ENCODE data around the gene CPLX3.

Gene CPLX3

DNA sequence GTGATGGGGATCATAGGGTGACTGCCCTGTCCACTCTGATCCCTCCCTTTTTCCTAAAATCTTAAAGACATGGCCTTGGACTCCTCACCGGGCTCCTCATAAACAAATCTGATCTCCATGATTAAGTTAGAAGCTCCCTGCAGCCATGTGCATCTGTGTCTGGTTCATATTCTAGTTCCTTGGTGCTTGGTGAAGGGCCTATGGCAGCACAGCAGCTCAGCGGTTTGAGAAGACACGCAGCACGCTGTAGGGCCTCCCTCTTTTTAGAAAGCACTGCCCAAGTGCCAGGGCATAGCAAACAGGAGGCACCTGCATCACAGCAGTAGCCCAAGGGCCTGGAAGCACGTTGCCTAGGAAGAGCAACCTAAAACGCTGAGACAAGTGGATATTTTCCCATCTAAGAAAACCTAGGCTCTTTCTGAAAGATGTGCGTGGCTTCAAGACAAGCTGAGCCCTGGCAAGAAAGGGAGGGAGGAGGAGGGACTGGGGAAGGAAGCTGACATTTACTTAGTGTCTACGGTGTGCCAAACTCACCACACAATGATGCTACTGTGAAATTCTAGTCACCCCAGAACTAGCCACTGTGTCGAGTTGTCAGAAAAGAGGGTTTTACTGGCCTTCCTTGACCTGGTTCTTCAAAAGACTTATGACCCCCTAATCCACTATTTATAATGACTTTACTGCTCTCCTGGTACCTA is 31.4 kb downstream of the CPLX3 start:
- no peak overlapping the region for H3K27ac ChIP-seq (ENCODE audit: low read depth, low read length)
- H3K27me3 ChIP-seq (ENCODE audit: control insufficient read depth in 1 of 2, insufficient read depth in 2 of 2, low read length in 2 of 2), result no peaks in the 10 kb centered on the region

DNA sequence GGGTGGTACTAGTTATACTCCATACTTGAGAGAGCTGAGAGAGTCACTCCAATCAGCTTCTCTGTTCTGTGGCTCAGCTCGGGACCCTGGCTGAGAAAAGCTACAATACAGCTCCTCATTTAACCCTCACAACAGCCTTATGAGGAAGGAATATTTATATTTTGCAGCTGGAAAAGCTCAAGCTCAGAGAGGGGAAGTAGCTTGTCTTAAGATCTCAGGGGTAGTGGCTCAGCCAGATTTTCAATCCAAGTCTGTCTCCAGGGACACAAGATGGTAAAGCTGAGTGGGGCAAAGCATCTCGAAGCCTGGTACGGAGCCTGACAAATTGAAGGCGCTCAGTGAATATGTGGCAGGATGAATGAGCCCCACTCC is 31.9 kb downstream of the CPLX3 start:
- Histone ChIP-seq H3K27ac (ENCODE audit: low read depth, low read length) (no peak overlapping the region), H3K27me3 (ENCODE audit: control insufficient read depth in 1 of 2, insufficient read depth in 2 of 2, low read length in 2 of 2) (no peaks in the 10 kb centered on the region), H3K4me3 (ENCODE audit: low read depth in 1 of 2, low read length in 2 of 2) (no peak overlapping the region)

More for the DNA sequence above, 31.4 kb downstream of the CPLX3 start:
- no peak overlapping the region for H3K9ac ChIP-seq (ENCODE audit: low read length)
- H3K4me3 ChIP-seq (ENCODE audit: low read depth in 1 of 2, low read length in 2 of 2), result no peak overlapping the region
- H3K9me3 ChIP-seq (ENCODE audit: low read length), result no peaks in the 10 kb centered on the region
- H3K4me1 ChIP-seq (ENCODE audit: insufficient read depth, low read length), result peaks cover 16% of the 10 kb centered on the region
- H3K36me3 ChIP-seq (ENCODE audit: insufficient read depth, low read length), result peaks cover 15% of the 10 kb centered on the region

DNA sequence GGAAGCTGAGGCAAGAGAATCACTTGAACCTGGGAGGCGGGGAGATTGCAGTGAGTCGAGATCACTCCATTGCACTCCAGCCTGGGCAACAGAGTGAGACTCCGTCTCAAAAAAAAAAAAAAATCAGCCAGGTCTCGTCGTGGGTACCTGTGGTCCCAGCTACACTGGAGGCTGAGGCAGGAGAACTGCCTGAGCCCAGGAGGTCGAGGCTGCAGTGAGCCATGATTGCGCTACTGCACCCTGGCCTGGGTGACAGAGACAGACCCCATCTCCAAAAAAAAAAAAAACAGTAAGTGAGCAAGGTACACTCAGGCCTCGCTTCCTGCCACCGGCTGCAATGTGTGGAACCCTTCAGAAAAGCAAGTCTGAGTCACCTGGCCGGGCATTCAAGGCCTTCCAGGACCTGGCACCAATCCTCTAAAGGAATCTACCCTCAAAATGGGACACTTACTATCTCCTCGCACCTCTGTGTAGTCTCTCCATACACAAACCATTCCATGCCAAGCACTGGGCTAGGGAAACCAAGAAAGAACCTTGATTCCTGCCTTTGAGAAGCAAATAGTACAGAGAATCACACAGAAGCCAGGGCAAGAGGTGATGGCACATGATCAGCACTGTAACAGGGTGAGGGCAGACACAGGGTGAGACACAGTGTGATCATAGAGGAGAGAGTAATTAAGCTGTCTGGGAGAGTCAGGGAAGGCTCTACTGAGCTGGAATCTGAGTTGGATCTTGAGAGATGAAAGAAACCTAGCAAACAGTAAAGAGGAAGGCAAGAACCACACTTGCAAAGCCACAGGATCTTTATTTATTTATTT is 37.0 kb downstream of the CPLX3 start:
- no peaks in the 10 kb centered on the region for H3K9me3 ChIP-seq (ENCODE audit: low read length)
- H3K36me3 ChIP-seq (ENCODE audit: insufficient read depth, low read length), result peaks cover 8% of the 10 kb centered on the region
- no peak overlapping the region for H3K27ac ChIP-seq (ENCODE audit: low read depth, low read length)
- H3K9ac ChIP-seq (ENCODE audit: low read length), result no peak overlapping the region
- no peaks in the 10 kb centered on the region for H3K27me3 ChIP-seq (ENCODE audit: control insufficient read depth in 1 of 2, insufficient read depth in 2 of 2, low read length in 2 of 2)
- no peak overlapping the region for H3K4me3 ChIP-seq (ENCODE audit: low read depth in 1 of 2, low read length in 2 of 2)
- peaks cover 5% of the 10 kb centered on the region for H3K4me1 ChIP-seq (ENCODE audit: insufficient read depth, low read length)

More for the DNA sequence above, 31.9 kb downstream of the CPLX3 start:
- Histone ChIP-seq H3K36me3 (ENCODE audit: insufficient read depth, low read length) (peaks cover 10% of the 10 kb centered on the region), H3K4me1 (ENCODE audit: insufficient read depth, low read length) (peaks cover 16% of the 10 kb centered on the region), H3K9me3 (ENCODE audit: low read length) (no peaks in the 10 kb centered on the region), H3K9ac (ENCODE audit: low read length) (no peak overlapping the region)

DNA sequence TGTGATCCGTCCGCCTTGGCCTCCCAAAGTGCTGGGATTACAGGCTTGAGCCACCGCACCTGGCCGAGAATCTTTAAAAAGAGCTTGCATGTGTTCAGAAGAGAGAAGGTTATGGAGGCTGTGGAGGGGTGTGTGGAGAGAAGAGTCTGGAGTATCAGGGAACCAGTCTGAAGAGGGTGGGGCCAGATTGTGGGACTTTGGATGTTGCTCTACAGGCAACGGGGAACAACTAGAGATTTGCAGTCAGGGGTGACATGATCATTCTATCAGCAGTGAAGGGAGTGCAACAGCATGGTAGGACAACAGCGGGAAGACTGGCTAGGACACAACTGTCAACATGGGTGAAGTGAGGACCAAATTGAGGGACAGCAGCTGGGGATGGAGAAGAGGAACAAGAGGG is 37.9 kb downstream of the CPLX3 start:
- Histone ChIP-seq H3K4me1 (ENCODE audit: insufficient read depth, low read length) (peaks cover 9% of the 10 kb centered on the region), H3K4me3 (ENCODE audit: low read depth in 1 of 2, low read length in 2 of 2) (no peak overlapping the region), H3K9ac (ENCODE audit: low read length) (no peak overlapping the region), H3K27ac (ENCODE audit: low read depth, low read length) (no peak overlapping the region), H3K9me3 (ENCODE audit: low read length) (no peaks in the 10 kb centered on the region), H3K36me3 (ENCODE audit: insufficient read depth, low read length) (peaks cover 8% of the 10 kb centered on the region), H3K27me3 (ENCODE audit: control insufficient read depth in 1 of 2, insufficient read depth in 2 of 2, low read length in 2 of 2) (no peaks in the 10 kb centered on the region)

DNA sequence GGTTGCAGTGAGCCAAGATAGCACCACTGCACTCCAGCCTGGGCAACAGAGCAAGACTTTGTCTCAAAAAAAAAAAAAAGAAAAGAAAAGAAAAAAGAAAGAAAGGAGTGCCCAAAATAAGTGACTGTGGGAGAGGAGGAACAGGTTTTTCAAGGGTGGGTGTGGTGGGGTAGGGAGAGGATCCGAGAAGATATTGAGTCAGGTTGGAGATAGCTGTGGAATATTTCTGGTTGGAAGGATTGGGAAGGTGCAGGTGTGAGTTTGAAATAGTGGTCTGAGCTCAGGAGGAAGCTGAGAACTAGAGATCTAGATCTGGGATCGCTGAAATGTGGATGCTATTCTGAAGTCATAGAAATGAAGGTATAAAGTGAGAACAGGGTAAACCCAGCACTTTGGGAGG is 38.9 kb downstream of the CPLX3 start:
- Histone ChIP-seq H3K27me3 (ENCODE audit: control insufficient read depth in 1 of 2, insufficient read depth in 2 of 2, low read length in 2 of 2) (no peaks in the 10 kb centered on the region), H3K4me3 (ENCODE audit: low read depth in 1 of 2, low read length in 2 of 2) (no peak overlapping the region), H3K4me1 (ENCODE audit: insufficient read depth, low read length) (peaks cover 19% of the 10 kb centered on the region), H3K9ac (ENCODE audit: low read length) (no peak overlapping the region), H3K9me3 (ENCODE audit: low read length) (no peaks in the 10 kb centered on the region), H3K27ac (ENCODE audit: low read depth, low read length) (no peak overlapping the region), H3K36me3 (ENCODE audit: insufficient read depth, low read length) (peaks cover 8% of the 10 kb centered on the region)

DNA sequence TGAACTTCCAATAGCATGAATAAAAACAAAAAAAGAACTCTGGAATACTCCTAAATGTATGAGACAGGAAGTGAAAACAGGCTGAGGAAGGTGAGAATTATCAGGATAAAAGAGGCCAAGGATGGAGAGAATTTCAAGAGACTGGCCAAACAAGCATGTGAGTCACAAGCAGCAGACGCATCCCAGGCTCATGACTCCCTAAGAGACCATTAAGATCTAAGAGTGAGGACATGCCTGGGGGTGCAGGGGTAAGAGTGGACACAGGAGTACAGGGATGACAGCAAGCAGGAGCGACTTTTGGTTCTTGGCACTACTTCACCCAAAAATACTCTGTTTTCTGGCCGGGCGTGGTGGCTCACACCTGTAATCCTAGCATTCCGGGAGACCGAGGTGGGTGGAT is 39.7 kb downstream of the CPLX3 start:
- H3K9ac ChIP-seq (ENCODE audit: low read length), result no peak overlapping the region

DNA sequence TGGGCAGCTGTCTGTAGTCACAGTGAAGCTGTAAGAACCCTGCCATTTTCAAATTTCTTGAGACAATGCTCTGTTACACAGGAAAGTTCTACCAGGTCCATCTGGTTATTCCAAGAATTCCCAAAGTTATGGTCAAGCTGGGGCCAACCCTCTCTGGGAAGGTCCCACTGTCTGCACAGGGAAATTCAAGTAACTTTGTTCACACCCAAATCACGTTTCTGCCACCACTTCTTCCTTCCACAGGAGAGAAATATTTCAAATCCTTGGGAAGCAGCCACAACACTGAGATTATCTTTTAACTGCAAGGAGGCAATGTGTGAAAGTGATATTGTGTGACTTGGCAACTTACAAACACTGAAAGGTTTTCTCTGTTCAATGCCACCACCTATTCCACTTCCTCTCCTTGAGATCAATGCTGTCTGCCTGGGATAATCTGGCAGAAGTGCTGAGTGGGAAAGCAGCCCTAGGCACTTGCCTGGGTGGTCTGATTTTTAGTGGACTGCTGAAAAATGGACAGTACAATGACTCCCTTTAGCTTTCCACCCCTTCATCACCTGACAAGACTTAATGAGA is 41.1 kb downstream of the CPLX3 start:
- no peak overlapping the region for H3K4me3 ChIP-seq (ENCODE audit: low read depth in 1 of 2, low read length in 2 of 2)
- peaks cover 32% of the 10 kb centered on the region for H3K4me1 ChIP-seq (ENCODE audit: insufficient read depth, low read length)

More for the DNA sequence above, 39.7 kb downstream of the CPLX3 start:
- Histone ChIP-seq H3K9me3 (ENCODE audit: low read length) (no peaks in the 10 kb centered on the region), H3K4me1 (ENCODE audit: insufficient read depth, low read length) (peaks cover 27% of the 10 kb centered on the region), H3K4me3 (ENCODE audit: low read depth in 1 of 2, low read length in 2 of 2) (no peak overlapping the region), H3K36me3 (ENCODE audit: insufficient read depth, low read length) (peaks cover 8% of the 10 kb centered on the region), H3K27ac (ENCODE audit: low read depth, low read length) (no peak overlapping the region), H3K27me3 (ENCODE audit: control insufficient read depth in 1 of 2, insufficient read depth in 2 of 2, low read length in 2 of 2) (no peaks in the 10 kb centered on the region)

DNA sequence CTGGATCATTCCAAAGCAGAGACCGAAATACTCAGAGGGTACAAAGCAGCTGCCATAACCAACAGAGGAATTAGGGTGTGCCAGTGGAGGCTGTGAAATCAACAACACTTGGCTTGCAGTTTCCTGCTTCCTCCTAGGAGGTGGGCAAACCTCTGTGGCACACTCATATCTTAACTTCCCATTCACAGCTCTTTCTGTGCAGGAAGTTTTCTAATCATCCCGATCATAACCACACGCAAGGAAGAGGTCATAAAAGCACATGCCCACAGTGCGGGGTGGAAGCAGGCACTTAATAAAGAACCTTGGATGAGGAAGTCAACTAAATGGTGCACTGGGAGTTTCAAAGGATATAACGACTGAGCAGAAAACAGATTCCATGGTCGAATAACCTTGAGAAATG is 41.6 kb downstream of the CPLX3 start:
- peaks cover 8% of the 10 kb centered on the region for H3K36me3 ChIP-seq (ENCODE audit: insufficient read depth, low read length)
- no peaks in the 10 kb centered on the region for H3K9me3 ChIP-seq (ENCODE audit: low read length)
- no peak overlapping the region for H3K27ac ChIP-seq (ENCODE audit: low read depth, low read length)
- no peak overlapping the region for H3K4me3 ChIP-seq (ENCODE audit: low read depth in 1 of 2, low read length in 2 of 2)
- no peaks in the 10 kb centered on the region for H3K27me3 ChIP-seq (ENCODE audit: control insufficient read depth in 1 of 2, insufficient read depth in 2 of 2, low read length in 2 of 2)
- no peak overlapping the region for H3K9ac ChIP-seq (ENCODE audit: low read length)
- peaks cover 33% of the 10 kb centered on the region for H3K4me1 ChIP-seq (ENCODE audit: insufficient read depth, low read length)

More for the DNA sequence above, 41.1 kb downstream of the CPLX3 start:
- Histone ChIP-seq H3K27ac (ENCODE audit: low read depth, low read length) (no peak overlapping the region), H3K36me3 (ENCODE audit: insufficient read depth, low read length) (peaks cover 8% of the 10 kb centered on the region), H3K27me3 (ENCODE audit: control insufficient read depth in 1 of 2, insufficient read depth in 2 of 2, low read length in 2 of 2) (no peaks in the 10 kb centered on the region), H3K9ac (ENCODE audit: low read length) (no peak overlapping the region), H3K9me3 (ENCODE audit: low read length) (no peaks in the 10 kb centered on the region)

DNA sequence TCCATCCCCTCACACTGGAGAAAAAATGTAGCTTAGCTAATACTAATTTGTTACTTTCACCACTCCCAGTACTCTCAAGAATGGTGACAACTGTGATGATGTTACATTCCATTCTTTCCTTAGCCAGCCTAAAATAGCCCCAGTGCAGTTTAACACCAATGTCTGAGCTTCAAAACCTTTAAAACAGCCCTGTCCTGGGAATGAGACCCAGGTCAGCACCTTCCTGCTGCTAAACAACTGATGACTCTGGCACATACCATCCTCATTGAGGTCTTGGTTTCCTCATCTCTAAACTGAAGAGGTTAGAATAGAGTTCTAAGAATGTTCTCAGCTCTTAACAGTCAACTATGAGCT is 42.9 kb downstream of the CPLX3 start:
- Histone ChIP-seq H3K4me3 (ENCODE audit: low read depth in 1 of 2, low read length in 2 of 2) (peak overlapping the region in 1 of 2 donors; percentile 9), H3K4me1 (ENCODE audit: insufficient read depth, low read length) (peaks cover 36% of the 10 kb centered on the region)

DNA sequence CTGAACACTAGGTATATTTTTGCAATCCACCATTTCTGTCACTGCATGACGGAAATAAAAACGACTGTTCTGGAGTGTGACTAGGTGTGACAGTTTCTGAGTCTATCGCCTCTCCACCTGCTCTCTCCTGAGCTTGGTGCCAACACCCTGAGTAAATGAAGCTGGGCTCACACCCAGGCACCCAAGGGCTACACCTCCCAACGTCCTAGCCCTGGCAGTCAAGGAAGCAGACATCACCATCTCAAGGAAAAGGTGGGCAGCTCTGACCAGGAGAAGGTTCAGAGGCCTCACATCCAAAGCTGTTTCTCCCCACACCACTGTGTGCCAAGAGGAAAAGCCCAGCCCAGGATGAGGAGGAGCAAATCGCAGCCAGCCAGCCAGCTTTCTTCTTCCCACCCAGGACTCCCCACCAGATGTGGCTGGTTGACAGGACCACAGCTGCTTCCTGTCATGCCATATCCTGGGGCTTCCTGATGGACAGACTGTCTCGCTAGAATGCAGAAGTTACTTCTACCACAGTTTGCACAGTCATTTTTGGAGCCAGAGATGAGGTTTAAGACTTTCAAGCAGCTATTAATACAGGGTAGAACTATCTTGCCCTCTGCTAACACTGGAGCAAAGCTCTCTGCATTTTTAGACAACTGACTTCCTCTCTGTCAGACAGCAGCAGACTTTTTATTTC is 43.4 kb downstream of the CPLX3 start:
- H3K4me3 ChIP-seq (ENCODE audit: low read depth in 1 of 2, low read length in 2 of 2), result peak overlapping the region in 1 of 2 donors; percentile 9
- H3K27me3 ChIP-seq (ENCODE audit: control insufficient read depth in 1 of 2, insufficient read depth in 2 of 2, low read length in 2 of 2), result no peaks in the 10 kb centered on the region
- peaks cover 36% of the 10 kb centered on the region for H3K4me1 ChIP-seq (ENCODE audit: insufficient read depth, low read length)
- H3K9me3 ChIP-seq (ENCODE audit: low read length), result no peaks in the 10 kb centered on the region
- no peak overlapping the region for H3K27ac ChIP-seq (ENCODE audit: low read depth, low read length)
- peaks cover 8% of the 10 kb centered on the region for H3K36me3 ChIP-seq (ENCODE audit: insufficient read depth, low read length)
- no peak overlapping the region for H3K9ac ChIP-seq (ENCODE audit: low read length)

More for the DNA sequence above, 42.9 kb downstream of the CPLX3 start:
- no peak overlapping the region for H3K27ac ChIP-seq (ENCODE audit: low read depth, low read length)
- peaks cover 8% of the 10 kb centered on the region for H3K36me3 ChIP-seq (ENCODE audit: insufficient read depth, low read length)
- no peaks in the 10 kb centered on the region for H3K27me3 ChIP-seq (ENCODE audit: control insufficient read depth in 1 of 2, insufficient read depth in 2 of 2, low read length in 2 of 2)
- no peak overlapping the region for H3K9ac ChIP-seq (ENCODE audit: low read length)
- no peaks in the 10 kb centered on the region for H3K9me3 ChIP-seq (ENCODE audit: low read length)

Measured in muscle layer of colon (tissue), 2 donors.